GM12878 (cell line): ENCODE results near the gene TSPEAR. TPM values are rescaled to one million over a fixed set of nuclear protein-coding genes. Genes with fewer than 3 reads are reported as not detected.

Experiments
- ATAC-seq: fragments of 200-7000 bp; cut with Tn5 transposase; 3 replicates; pipeline ENCODE4 v1.9.1; 2020; ENCODE audit warnings: mild to moderate bottlenecking, moderate library complexity
- BruUV-seq: library from RNA; stranded (reverse); fragments of 400-500 nt; replicated peaks from 2 replicates; lab custom pipeline; 2021; lab: Mats Ljungman, UMichigan
- CTCF ChIA-PET: fragments of 300-600 bp; sonication (Branson Sonifier 250); formaldehyde crosslinking; extraction: SDS; loops from one replicate; lab custom pipeline; 2021; ENCODE audit warnings: inconsistent platforms; lab: Yijun Ruan, JAX
- POLR2A ChIA-PET: fragments of 350-600 bp; formaldehyde crosslinking; extraction: SDS; loops from one replicate; lab custom pipeline; 2021; ENCODE audit warnings: inconsistent platforms; lab: Charles Lee
- RAD21 ChIA-PET: fragments of 300-600 bp; sonication (Branson Sonifier 250); formaldehyde crosslinking; loops from one replicate; lab custom pipeline; 2023; ENCODE audit warnings: antibody characterized with exemption; ENCODE audit not compliant: unreplicated experiment; lab: Charles Lee
- SMC1A ChIA-PET: fragments of 300-600 bp; sonication (Branson Sonifier 250); formaldehyde crosslinking; loops from one replicate; lab custom pipeline; 2023; ENCODE audit not compliant: unreplicated experiment, uncharacterized antibody; lab: Charles Lee
- DNase-seq: peaks from one replicate; pipeline ENCODE4 v3.0.0-alpha.2; 2011; ENCODE audit warnings: low read depth, low spot score
- FAIRE-seq: peaks from 3 replicates; lab custom pipeline; 2011; peaks lifted over from hg19 to GRCh38; lab: Jason Lieb, UNC
- H2AFZ ChIP-seq: 2 replicates; pipeline ENCODE4 v1.6.0; 2011; ENCODE audit warnings: low read depth, low read length, control low read depth; ENCODE audit not compliant: control insufficient read depth
- H3K27ac ChIP-seq: 2 replicates; pipeline ENCODE4 v1.5.1; 2011; ENCODE audit warnings: control low read depth; ENCODE audit not compliant: control insufficient read depth, insufficient read depth
- H3K27me3 ChIP-seq, 2 experiments: replicated peaks in 1 of 2; 2 replicates each; pipeline versions ENCODE4 v1.6.0 to v1.6.1; 2011; ENCODE audit warnings: low read length in 1 of 2; ENCODE audit not compliant: control insufficient read depth in 2 of 2, insufficient read depth in 2 of 2
- H3K36me3 ChIP-seq, 2 experiments: 2 replicates each; pipeline ENCODE4 v1.5.1; 2011; ENCODE audit warnings: low read length in 1 of 2; ENCODE audit not compliant: control insufficient read depth in 2 of 2, insufficient read depth in 2 of 2
- H3K4me1 ChIP-seq: 2 replicates; pipeline ENCODE4 v1.6.1; 2011; ENCODE audit warnings: mild to moderate bottlenecking, low read length, moderate library complexity, mixed read lengths; ENCODE audit not compliant: control insufficient read depth, insufficient read depth
- H3K4me2 ChIP-seq: 2 replicates; pipeline ENCODE4 v1.6.0; 2011; ENCODE audit warnings: control low read depth; ENCODE audit not compliant: control insufficient read depth, insufficient read depth
- H3K4me3 ChIP-seq: fragments of 200-600 bp; sonication (generic); 2 replicates; pipeline ENCODE4 v1.5.1; 2016
- H3K79me2 ChIP-seq: 2 replicates; pipeline ENCODE4 v1.6.0; 2011; ENCODE audit warnings: low read length; ENCODE audit not compliant: control insufficient read depth, insufficient read depth
- H3K9ac ChIP-seq: 2 replicates; pipeline ENCODE4 v1.8.0; 2011; ENCODE audit warnings: low read length, control low read depth, mixed read lengths; ENCODE audit not compliant: control insufficient read depth, insufficient read depth
- H3K9me3 ChIP-seq: replicated peaks from 3 replicates; pipeline ENCODE4 v1.5.1; 2011; ENCODE audit warnings: mild to moderate bottlenecking, low read length; ENCODE audit not compliant: control insufficient read depth, insufficient read depth
- H4K20me1 ChIP-seq: 2 replicates; pipeline ENCODE4 v1.6.0; 2011; ENCODE audit not compliant: control insufficient read depth, insufficient read depth
- CEBPB ChIP-seq, 2 experiments: fragments of 150-350 bp in 1 of 2; IDR thresholded peaks; 2 replicates each; pipeline ENCODE4 v1.6.1; 2012 to 2014; ENCODE audit warnings: low read depth in 2 of 2, low read length in 2 of 2, borderline replicate concordance in 1 of 2, inconsistent platforms in 1 of 2
- CREB1 ChIP-seq: IDR thresholded peaks from 2 replicates; pipeline ENCODE4 v1.6.1; 2012; ENCODE audit warnings: low read depth, mild to moderate bottlenecking, inconsistent platforms
- PAX5 ChIP-seq: IDR thresholded peaks from 2 replicates; pipeline ENCODE4 v1.6.1; 2011; ENCODE audit warnings: low read depth, low read length, borderline replicate concordance
- PML ChIP-seq: IDR thresholded peaks from 2 replicates; pipeline ENCODE4 v1.6.1; 2012; ENCODE audit warnings: low read length, inconsistent platforms
- SMARCA5 ChIP-seq: fragments of 450-650 bp; IDR thresholded peaks from 2 replicates; pipeline ENCODE4 v1.6.1; 2017; ENCODE audit warnings: mild to moderate bottlenecking
- SMC3 ChIP-seq: IDR thresholded peaks from 2 replicates; pipeline ENCODE4 v1.6.1; 2011; ENCODE audit warnings: low read length, improper control_type of control experiment, borderline replicate concordance
- SREBF2 ChIP-seq: IDR thresholded peaks from 2 replicates; pipeline ENCODE4 v1.6.1; 2012; ENCODE audit warnings: mild to moderate bottlenecking, low read length
- WGBS: methylation state at CpG from one replicate; pipeline ENCODE4 v1.1.6; 2016; ENCODE audit warnings: low lambda C conversion rate; ENCODE audit not compliant: insufficient replicate concordance, insufficient coverage; ENCODE audit errors: missing lambda C conversion rate; 5-methylcytosine and 5-hydroxymethylcytosine counted together
- in situ Hi-C: fragments of 300-500 bp; cut with MboI; formaldehyde crosslinking; loops from 9 replicates; pipeline ENCODE4 v1.14.3; 2018; ENCODE audit warnings: mixed read lengths
- intact Hi-C: fragments of 100-400 bp; cut with micrococcal nuclease; formaldehyde crosslinking; loops from one replicate; pipeline ENCODE4 v1.14.2; 2022; ENCODE audit not compliant: unreplicated experiment
- polyA plus RNA-seq, 11 experiments: library from polyadenylated mRNA; depleted of rRNA in 4 of 11; unstranded in 6 of 11; stranded (reverse) in 5 of 11; fragments of >200 nt; fragmentation: Nextera tagmentation in 4 of 11; fragmentation: Illumina TruSeq in 1 of 11; extraction: Ambion mirVana in 4 of 11; extraction: Trizol in 1 of 11; gene quantifications; 1 replicate in 1 of 11; 2 replicates in 10 of 11; pipeline versions ENCODE4 v1.2.1 to v1.2.3, GENCODE V29; 2011 to 2016; ENCODE audit warnings: inconsistent platforms in 2 of 11, missing spikeins in 2 of 11, low read depth in 1 of 11
- total RNA-seq, 4 experiments: library from RNA; depleted of rRNA in 3 of 4; stranded (reverse); fragments of >200 nt in 3 of 4; fragmentation: Illumina TruSeq in 1 of 4; extraction: Trizol in 1 of 4; gene quantifications; 2 replicates each; pipeline versions ENCODE4 v1.2.1 to v1.2.3, GENCODE V29; 2013 to 2021
- TF ChIP-seq, protein P1 (sequence below): fragments of 450-650 bp; IDR thresholded peaks from 2 replicates; pipeline ENCODE4 v1.6.1; 2017; ENCODE audit warnings: mild to moderate bottlenecking, moderate library complexity
- TF ChIP-seq, protein P2 (sequence below): fragments of 450-650 bp; IDR thresholded peaks from 2 replicates; pipeline ENCODE4 v1.6.1; 2017; ENCODE audit warnings: mild to moderate bottlenecking, moderate library complexity
- TF ChIP-seq, protein P3 (sequence below), 3 experiments: IDR thresholded peaks in 2 of 3; conservative IDR thresholded peaks in 1 of 3; 2 replicates each; pipeline ENCODE4 v1.5.1; 2011; ENCODE audit warnings: low read depth in 3 of 3, low read length in 3 of 3, mild to moderate bottlenecking in 3 of 3, control low read depth in 2 of 3, moderate library complexity in 2 of 3, inconsistent platforms in 1 of 3, mixed read lengths in 1 of 3; ENCODE audit not compliant: control insufficient read depth in 2 of 3, insufficient read depth in 1 of 3; ENCODE audit errors: extremely low read depth in 1 of 3

The TSPEAR gene
- total and polyA plus RNA-seq, 10 of the 15 experiments (the other 5 are each of a cell fraction or from before 2014, with no cell fraction given), result not detected

DNA sequence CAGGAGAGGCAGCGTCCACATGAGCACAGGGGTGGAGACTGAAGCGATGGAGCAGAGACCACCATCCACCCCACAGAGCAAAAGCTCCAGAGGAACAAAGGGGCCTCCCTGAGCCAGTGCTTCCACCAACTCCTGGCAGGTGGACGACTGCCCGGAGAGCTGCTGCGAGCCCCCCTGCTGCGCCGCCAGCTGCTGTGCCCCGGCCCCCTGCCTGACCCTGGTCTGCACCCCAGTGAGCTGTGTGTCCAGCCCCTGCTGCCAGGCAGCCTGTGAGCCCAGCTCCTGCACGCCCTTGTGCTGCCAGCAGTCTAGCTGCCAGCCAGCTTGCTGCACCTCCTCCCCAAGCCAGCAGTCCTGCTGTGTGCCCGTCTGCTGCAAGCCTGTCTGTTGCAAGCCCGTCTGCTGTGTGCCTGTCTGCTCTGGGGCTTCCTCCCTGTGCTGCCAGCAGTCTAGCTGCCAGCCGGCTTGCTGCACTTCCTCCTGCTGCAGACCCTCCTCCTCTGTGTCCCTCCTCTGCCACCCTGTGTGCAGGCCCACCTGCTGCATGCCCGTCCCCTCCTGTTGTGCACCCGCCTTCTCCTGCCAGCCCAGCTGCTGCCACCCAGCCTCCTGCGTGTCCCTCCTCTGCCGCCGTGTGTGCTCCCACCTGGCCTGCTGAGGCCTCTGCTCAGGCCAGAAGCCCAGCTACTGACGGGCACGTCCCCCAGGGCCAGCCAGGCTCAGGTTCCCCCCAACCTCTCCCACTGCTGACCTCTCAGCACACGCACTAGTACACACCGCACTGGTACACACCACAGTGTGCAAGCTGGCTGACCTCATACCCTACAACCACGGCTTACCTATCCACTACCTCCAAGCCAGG, 9.0 kb downstream of the TSPEAR start:
- FAIRE-seq (no peak), DNase-seq (no peak), ATAC-seq (no peak)
- ChIA-PET POLR2A (interaction anchor here (0.6 kb wide), 1 partner anchor 1022 kb away, joined by 4 read pairs; no protein-coding TSS in a partner anchor), SMC1A (no interaction called here), RAD21 (no interaction called here), CTCF (no interaction called here)
- no TSS peak for BruUV-seq
- H4K20me1 ChIP-seq, result no peaks in the 10 kb centered on the region
- no peaks in the 10 kb centered on the region for H3K4me1 ChIP-seq
- 37% methylated on average over 20 of the region's 22 CpGs for WGBS
- H3K9me3 ChIP-seq, result peaks cover 6% of the 10 kb centered on the region; the same call in 1 of the 3 replicates
- in situ Hi-C loops (no loop called here), intact Hi-C loops (no loop called here)
- H2AFZ ChIP-seq, result no peak overlapping the region
- H3K79me2 ChIP-seq, result no peaks in the 10 kb centered on the region
- no peak overlapping the region for H3K4me2 ChIP-seq
- no peaks in the 10 kb centered on the region for H3K36me3 ChIP-seq
- H3K27me3 ChIP-seq, result peaks cover 2 to 5% of the 10 kb centered on the region in 2 experiments; a peak in 3 of 4 replicates
- H3K4me3 ChIP-seq, result no peak overlapping the region
- no peak overlapping the region for H3K27ac ChIP-seq
- H3K9ac ChIP-seq, result no peak overlapping the region
- TF ChIP-seq SMC3, result no peak
- no peak for TF ChIP-seq CEBPB (IDR thresholded peaks at IDR 0.05; ENCODE audit: borderline replicate concordance in 1 of 2, low read depth in 2 of 2, low read length in 2 of 2)
- TF ChIP-seq CREB1, result no peak
- no peak for TF ChIP-seq PAX5
- no peak for TF ChIP-seq SREBF2
- TF ChIP-seq, protein P1, sequence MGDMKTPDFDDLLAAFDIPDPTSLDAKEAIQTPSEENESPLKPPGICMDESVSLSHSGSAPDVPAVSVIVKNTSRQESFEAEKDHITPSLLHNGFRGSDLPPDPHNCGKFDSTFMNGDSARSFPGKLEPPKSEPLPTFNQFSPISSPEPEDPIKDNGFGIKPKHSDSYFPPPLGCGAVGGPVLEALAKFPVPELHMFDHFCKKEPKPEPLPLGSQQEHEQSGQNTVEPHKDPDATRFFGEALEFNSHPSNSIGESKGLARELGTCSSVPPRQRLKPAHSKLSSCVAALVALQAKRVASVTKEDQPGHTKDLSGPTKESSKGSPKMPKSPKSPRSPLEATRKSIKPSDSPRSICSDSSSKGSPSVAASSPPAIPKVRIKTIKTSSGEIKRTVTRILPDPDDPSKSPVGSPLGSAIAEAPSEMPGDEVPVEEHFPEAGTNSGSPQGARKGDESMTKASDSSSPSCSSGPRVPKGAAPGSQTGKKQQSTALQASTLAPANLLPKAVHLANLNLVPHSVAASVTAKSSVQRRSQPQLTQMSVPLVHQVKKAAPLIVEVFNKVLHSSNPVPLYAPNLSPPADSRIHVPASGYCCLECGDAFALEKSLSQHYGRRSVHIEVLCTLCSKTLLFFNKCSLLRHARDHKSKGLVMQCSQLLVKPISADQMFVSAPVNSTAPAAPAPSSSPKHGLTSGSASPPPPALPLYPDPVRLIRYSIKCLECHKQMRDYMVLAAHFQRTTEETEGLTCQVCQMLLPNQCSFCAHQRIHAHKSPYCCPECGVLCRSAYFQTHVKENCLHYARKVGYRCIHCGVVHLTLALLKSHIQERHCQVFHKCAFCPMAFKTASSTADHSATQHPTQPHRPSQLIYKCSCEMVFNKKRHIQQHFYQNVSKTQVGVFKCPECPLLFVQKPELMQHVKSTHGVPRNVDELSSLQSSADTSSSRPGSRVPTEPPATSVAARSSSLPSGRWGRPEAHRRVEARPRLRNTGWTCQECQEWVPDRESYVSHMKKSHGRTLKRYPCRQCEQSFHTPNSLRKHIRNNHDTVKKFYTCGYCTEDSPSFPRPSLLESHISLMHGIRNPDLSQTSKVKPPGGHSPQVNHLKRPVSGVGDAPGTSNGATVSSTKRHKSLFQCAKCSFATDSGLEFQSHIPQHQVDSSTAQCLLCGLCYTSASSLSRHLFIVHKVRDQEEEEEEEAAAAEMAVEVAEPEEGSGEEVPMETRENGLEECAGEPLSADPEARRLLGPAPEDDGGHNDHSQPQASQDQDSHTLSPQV, result no peak
- no peak for TF ChIP-seq PML
- TF ChIP-seq, protein P2, sequence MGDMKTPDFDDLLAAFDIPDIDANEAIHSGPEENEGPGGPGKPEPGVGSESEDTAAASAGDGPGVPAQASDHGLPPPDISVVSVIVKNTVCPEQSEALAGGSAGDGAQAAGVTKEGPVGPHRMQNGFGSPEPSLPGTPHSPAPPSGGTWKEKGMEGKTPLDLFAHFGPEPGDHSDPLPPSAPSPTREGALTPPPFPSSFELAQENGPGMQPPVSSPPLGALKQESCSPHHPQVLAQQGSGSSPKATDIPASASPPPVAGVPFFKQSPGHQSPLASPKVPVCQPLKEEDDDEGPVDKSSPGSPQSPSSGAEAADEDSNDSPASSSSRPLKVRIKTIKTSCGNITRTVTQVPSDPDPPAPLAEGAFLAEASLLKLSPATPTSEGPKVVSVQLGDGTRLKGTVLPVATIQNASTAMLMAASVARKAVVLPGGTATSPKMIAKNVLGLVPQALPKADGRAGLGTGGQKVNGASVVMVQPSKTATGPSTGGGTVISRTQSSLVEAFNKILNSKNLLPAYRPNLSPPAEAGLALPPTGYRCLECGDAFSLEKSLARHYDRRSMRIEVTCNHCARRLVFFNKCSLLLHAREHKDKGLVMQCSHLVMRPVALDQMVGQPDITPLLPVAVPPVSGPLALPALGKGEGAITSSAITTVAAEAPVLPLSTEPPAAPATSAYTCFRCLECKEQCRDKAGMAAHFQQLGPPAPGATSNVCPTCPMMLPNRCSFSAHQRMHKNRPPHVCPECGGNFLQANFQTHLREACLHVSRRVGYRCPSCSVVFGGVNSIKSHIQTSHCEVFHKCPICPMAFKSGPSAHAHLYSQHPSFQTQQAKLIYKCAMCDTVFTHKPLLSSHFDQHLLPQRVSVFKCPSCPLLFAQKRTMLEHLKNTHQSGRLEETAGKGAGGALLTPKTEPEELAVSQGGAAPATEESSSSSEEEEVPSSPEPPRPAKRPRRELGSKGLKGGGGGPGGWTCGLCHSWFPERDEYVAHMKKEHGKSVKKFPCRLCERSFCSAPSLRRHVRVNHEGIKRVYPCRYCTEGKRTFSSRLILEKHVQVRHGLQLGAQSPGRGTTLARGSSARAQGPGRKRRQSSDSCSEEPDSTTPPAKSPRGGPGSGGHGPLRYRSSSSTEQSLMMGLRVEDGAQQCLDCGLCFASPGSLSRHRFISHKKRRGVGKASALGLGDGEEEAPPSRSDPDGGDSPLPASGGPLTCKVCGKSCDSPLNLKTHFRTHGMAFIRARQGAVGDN, result no peak
- no peak for TF ChIP-seq SMARCA5
- TF ChIP-seq, protein P3, sequence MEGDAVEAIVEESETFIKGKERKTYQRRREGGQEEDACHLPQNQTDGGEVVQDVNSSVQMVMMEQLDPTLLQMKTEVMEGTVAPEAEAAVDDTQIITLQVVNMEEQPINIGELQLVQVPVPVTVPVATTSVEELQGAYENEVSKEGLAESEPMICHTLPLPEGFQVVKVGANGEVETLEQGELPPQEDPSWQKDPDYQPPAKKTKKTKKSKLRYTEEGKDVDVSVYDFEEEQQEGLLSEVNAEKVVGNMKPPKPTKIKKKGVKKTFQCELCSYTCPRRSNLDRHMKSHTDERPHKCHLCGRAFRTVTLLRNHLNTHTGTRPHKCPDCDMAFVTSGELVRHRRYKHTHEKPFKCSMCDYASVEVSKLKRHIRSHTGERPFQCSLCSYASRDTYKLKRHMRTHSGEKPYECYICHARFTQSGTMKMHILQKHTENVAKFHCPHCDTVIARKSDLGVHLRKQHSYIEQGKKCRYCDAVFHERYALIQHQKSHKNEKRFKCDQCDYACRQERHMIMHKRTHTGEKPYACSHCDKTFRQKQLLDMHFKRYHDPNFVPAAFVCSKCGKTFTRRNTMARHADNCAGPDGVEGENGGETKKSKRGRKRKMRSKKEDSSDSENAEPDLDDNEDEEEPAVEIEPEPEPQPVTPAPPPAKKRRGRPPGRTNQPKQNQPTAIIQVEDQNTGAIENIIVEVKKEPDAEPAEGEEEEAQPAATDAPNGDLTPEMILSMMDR (IDR thresholded peaks at IDR 0.05 in 2 of 3, conservative IDR thresholded peaks at IDR 0.05 in 1 of 3; ENCODE audit: control insufficient read depth in 2 of 3, extremely low read depth in 1 of 3, insufficient read depth in 1 of 3, low read depth in 3 of 3, low read length in 3 of 3), result no peak
